NCI-H748 treated with DMSO at 0.1 percent for 48 hours (cell line): ENCODE results near the gene SHISAL2A.
A peak's percentile ranks its signal among the peaks of the same experiment; 100 is the strongest.

Experiments used
- DNase-seq: peaks from one replicate; lab custom pipeline; 2025; lab: John Stamatoyannopoulos, UW

SHISAL2A gene

GRCh38 chr1:52632732-52633290 lies at the start of gene SHISAL2A:
Gene SHISAL2A (plus strand): TSS chr1:52633168. CDS start chr1:52633494, 326 bp downstream.
- no peak for DNase-seq

- DNase-seq, result no peak
Observed at GRCh38 chr1:52585474-52585873, 47.5 kb upstream of the SHISAL2A start.

- DNase-seq, result no peak
Observed at GRCh38 chr1:52588027-52588426, 44.9 kb upstream of the SHISAL2A start.

DNA sequence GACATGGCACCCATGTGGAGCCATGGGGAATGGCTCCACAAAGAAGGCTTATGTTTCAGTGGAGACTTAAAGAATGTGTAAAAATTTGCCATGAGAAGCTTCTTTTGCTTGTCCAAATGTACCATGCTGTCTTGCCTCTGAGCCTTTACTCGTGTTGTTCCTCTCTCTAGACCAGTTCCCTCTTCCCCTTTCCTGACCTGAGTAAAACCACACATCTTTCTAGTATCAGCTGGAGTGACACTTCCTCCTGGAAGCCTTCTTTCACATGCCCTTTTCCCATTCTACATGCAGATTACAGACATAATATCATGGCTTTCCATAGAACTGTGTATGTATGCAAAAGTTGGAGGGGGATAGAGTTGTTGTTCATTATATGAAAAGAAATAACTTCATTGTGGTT lies 44.4 kb upstream of the SHISAL2A start:
- DNase-seq, result no peak

DNA sequence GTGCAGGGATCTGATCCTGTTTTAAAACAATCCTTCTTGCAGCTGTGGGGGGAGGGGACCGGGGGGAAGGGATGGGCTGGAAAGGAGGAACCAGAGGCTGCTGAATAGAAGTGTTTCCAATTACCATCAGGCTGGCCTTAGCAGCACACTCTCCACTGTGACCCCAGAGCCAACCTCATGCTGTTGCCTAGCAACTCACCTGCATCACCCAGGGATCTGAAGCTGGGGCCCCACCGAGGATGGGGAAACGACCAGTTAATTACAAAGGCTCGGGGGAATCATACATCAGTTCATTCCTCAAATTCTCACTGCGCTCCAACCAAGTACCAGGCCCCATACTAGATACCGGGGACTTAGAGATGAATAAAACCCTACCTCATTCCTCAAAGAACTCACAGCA lies 42.7 kb upstream of the SHISAL2A start:
- DNase-seq, result peak; percentile 90

- no peak for DNase-seq
Observed at GRCh38 chr1:52592637-52593323, 40.2 kb upstream of the SHISAL2A start.

DNA sequence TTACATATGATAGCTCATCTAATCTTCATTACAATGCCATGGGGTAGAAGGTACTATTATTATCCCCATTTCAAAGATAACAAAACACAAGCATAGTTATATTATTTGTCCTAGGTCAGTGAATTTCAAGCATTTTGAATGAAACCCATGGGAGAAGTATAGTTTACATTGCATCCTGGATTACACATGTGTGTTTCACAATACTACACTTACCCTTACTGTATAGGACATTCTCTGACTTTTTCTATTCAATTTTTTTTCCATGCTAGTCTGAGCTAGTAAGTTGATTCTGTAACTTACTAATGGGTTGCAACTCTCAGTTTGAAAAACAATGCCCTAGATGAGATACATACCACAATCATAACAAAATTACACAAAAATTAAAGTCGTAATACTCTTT lies 39.5 kb upstream of the SHISAL2A start:
- DNase-seq, result no peak

DNA sequence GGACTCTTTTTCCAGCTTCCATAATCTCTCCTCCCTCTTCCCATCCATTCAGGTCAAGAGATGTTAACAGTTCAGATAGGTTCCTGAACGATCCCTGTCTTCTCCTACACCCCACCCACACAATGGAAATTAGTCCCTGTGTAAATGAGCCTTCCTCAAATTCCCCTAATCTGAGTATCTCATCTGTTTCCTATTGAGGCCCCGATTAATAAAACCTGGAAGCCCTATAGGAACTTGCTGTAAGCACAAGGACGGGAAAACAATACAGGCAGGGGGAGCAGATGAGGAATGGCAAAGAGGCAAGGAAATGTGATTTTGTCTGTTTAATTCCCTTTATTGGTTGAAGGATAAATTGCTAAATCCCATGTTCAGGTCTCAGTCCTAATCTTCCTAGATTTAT lies 37.9 kb upstream of the SHISAL2A start:
- no peak for DNase-seq

DNA sequence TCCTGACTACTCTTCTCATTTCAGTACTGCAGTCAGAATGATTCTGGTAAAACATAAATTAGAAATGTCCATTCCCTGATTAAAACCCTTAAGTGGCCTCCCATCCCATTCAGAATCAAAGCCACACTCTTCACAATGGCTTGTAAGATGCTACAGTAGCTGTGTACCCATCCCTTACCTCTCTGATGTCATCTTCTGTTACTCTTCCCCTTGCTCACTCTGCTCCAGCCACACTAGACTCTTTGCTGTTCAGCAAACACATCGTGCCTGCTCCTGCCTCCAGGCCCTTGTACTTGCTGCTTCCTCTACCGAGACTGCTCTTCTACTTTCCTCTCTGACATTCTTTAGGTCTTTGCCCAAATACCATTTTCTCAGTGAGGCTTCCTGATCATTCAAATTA lies 35.1 kb upstream of the SHISAL2A start:
- no peak for DNase-seq

DNA sequence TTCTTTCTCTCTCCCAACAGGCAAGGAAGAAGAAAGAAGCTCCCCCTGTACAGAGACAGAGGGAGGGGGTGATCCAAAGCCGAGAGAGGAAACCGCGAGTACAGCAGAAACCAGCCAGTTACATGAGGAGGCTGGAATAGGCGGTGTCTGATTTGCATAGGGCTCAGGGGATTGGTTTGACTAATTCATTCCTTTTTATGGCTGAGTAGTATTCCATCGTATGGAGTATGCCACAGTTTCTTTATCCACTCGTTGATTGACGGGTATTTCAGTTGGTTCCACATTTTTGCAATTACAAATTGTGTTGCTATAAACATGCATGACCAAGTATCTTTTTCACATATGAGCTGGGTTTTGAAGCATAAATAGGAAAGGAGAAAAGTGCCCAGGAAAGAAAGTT lies 34.2 kb upstream of the SHISAL2A start:
- no peak for DNase-seq

DNA sequence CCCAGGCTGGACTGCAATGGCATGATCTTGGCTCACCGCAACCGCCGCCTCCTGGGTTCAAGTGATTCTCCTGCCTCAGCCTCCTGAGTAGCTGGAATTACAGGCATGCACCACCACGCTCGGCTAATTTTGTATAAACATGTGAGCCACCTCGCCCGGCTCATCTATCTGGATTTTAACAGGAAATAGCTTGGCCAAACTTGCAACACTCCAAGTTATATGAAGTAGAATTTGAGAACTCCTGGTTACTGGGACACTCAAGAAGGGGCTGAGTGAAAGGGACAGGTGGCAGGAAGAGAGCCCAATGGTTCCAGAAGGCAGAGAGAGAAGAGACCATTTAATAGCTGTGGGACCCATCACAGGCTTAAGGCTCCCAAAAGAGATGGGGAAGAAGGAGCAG lies 33.7 kb upstream of the SHISAL2A start:
- no peak for DNase-seq

DNA sequence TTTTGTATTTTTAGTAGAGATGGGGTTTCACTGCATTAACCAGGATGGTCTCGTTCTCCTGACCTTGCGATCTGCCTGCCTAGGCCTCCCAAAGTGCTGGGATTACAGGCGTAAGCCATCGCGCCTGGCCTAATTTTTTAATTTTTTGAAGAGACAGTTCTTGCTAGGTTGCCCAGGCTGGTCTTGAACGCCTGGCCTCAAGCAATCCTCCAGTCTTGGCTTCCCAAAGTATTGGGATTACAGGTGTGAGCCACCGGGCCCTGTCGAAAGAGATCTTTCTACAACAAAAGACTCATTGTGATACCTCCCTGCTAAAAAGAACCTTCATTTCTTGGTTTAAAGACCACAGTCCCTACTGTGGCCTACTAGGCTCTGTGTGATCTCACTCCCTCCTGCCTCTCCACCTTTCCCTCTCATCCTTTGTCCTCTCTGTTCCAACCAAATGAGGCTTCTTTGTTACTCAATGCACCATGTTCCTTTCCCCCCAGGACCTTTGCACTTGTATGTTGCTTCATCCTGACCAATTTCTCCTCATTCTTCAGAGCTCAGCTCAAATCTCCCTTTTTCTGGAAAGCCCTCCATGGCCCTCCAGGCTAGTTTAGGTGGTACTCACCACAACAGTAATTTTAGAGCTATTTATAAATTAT lies 32.3 kb upstream of the SHISAL2A start:
- no peak for DNase-seq

DNA sequence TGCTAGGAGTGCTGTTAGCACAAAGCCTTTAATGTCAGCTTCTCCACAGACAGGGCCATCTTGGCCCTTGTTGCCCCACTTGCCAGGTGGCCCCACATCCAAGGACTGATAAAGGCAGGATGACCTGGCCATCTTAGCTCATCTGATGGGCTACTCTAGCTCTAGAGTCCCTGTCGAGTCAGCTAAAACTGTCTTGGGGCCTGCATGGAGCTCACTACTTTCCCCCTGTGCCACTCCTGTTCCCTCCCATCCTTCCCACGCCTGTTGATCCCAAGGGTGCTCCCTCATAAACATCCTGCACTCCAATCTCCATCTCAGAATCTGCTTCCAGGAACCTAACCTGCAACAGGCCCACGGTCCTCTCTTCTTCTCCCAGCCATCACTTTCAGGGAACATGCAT lies 31.4 kb upstream of the SHISAL2A start:
- DNase-seq, result no peak

- no peak for DNase-seq
Observed at GRCh38 chr1:52601991-52602855, 30.7 kb upstream of the SHISAL2A start, which contains the start of gene GPX7. Gene GPX7 (plus strand): TSS chr1:52602371. CDS start chr1:52602410, 39 bp downstream.

GRCh38 chr1:52602856-52603600 lies 29.9 kb upstream of the SHISAL2A start:
- DNase-seq, result no peak

GRCh38 chr1:52603630-52604029 lies 29.3 kb upstream of the SHISAL2A start:
- DNase-seq, result no peak

- no peak for DNase-seq
Observed at GRCh38 chr1:52604063-52604770, 28.8 kb upstream of the SHISAL2A start.

- DNase-seq, result no peak
Observed at GRCh38 chr1:52613636-52614373, 19.2 kb upstream of the SHISAL2A start.

GRCh38 chr1:52614671-52615070 lies 18.3 kb upstream of the SHISAL2A start:
- DNase-seq, result no peak

- DNase-seq, result no peak
Observed at GRCh38 chr1:52615489-52616042, 17.4 kb upstream of the SHISAL2A start.
